Activated T-cell treated with anti-CD3 and anti-CD28 coated beads for 4 hours (primary cell): ENCODE measurements around the gene MPRIP.
"Not testable (repeated sequence)": the region's sequence is repeated elsewhere in the genome, so short reads cannot be mapped to it uniquely, and the experiment has no call there.

Experiments used
- DNase-seq: peaks from one replicate; pipeline ENCODE4 v3.0.0-alpha.2; 2020

The MPRIP gene

DNA sequence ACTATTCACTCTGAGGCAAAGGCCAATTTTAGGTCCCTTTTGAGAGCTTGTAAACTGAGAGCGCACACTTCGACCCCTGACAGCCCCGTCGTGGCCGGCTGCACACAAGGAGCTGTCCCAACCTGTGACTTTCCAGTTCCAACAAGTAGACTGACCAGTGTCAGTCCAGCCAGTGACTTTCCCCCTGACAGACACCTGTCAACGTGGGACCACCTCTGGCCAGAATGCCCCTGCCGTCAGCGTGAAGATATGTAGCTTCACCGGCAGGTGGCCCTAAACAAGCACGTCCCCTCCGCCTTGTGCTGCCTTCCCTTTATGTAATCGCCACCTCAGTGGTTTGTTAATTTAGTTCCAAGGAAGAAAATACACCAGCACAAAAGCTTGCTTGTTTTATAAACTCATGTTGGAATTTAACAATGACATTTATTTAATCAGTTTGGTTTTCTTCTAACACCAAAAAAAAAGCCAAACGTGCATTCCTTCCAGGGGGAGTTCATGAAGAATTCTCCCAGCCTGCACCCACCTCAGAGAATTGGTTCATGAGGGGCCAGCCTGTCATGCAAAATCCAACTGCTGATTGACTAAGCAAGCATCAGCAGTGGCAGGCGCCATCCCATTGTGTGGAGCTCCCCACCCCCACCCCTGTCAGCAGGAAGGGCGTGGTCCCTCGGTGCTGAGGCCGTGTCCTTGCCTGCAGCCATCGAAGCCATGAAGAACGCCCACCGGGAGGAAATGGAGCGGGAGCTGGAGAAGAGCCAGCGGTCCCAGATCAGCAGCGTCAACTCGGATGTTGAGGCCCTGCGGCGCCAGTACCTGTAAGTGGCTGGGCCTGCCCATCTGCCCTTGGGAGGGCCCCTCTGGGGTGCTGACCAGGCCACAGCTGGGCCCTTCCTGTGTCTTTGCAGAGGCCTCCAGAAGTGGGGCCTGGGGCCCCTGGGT, 130.0 kb downstream of the MPRIP start:
- DNase-seq: no peak

DNA sequence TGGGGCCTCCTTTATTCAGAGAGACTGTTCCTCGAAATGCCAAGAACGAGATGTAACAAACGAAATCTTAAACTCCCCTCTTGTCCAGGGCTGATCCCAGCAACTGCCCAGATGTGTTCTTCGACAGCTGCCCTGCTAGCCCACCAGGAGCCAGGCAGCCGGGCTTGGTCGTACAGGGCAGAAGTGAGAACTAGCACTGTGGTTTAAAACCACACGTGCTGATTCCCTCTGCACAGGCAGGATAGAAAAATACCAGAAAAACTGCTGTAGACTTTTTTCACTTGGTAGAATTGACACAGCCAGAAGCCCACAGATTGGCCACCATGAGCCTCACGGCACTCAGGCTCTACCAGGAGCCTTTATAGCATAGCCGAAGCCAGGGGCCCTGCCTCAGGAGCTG, 130.7 kb downstream of the MPRIP start:
- DNase-seq: no peak

DNA sequence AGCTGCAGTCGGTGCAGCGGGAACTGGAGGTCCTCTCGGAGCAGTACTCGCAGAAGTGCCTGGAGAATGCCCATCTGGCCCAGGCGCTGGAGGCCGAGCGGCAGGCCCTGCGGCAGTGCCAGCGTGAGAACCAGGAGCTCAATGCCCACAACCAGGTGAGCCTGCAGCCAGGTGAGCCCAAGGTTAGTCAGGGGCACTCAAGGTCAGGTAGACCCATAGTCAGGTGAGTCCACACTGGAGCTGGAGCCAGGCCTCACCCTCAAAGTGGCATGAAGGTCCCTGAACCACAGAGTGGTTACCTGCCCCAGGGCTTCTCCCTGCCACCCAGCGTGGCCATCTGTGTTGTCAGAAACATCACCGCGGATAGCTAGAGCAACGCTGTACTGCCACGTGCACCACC, 131.7 kb downstream of the MPRIP start:
- no peak for DNase-seq

DNA sequence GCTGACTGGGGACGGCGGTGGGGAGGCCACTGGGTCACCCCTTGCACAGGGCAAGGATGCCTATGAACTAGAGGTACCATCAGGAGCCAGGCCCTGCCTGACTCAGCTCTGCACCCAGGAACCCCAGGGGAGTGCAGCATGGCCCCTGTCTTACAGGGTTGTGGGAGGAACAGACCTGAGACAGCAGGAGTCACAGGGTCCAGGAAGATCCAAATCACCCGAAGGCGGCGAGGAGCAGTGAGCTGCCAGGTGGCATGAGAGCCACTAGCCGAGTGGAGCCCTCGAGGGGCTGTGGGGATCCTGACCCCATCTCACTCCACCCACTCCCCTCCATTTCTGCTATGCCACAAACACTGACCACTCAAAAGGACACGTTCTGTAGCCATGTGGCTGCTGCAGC, 133.1 kb downstream of the MPRIP start:
- no peak for DNase-seq

DNA sequence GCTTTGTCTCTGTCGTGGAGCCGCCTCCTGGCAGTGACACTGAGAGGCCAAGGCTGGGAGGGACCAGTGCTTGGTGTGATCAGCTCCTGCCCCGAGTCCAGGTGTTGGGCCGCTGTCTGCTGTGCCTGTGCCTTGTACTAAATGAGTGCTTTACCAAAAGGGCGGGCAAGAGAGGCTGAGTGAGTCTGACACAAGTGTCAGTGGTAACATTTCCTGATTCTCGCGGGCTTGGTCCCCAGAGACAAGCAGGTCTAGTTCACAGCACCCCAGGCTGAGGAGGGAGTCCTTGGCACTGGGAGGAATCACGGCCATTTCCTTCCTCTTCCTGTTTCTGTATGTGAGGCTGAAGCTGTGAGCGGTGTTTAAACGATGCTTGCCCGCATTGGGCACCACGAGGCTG, 133.7 kb downstream of the MPRIP start:
- no peak for DNase-seq

DNA sequence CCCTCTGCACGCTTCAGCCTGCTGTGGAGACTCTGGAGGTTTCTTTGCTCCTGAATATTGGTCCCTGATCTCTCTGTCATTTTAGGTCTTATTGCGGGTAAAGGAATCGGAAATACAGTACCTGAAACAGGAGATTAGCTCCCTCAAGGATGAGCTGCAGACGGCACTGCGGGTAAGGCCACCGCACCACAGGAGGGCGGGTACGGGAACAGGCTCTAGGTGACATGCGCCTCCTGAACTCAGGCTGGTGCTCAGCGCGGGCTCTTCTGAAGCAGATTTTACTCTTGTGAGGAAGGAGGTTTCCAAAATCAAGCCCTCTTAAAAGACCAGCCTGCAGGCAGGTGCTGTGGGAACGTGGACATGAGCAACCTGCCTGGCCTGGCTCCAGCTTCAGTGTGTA, 134.1 kb downstream of the MPRIP start:
- no peak for DNase-seq

DNA sequence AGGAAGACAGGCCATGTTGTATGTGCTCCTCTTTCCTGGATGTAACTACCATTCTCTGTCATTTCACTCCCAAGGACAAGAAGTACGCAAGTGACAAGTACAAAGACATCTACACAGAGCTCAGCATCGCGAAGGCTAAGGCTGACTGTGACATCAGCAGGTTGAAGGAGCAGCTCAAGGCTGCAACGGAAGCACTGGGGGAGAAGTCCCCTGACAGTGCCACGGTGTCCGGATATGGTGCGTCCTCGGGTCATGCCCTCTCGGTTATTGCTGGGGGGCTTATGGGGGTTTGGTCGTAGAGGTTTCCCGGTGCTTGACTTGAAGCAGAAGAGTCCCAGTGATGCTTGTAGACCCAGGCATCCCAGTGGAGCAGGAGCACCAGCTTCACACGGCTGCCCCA, 134.9 kb downstream of the MPRIP start:
- DNase-seq: no peak

DNA sequence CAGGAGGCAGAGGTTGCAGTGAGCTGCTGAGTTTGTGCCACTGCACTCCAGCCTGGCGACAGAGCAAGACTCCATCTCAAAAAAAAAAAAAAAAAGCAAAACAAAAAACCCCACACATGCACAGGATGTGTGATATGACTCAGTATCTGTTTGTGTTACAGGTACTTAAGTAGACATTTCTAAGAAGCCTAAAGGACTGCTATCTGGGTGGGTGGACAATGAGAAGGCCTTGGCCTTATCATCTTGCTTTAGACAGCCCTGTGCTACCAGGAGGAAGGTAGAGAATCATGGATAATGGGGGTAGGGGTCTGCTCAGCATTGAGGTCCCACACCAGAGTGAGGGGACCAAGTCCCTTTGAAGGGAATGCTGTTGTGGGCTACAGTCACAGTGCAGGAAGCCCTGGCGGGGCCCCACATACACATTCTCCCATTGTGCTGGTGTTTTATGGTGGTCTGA, 137.1 kb downstream of the MPRIP start:
- no peak for DNase-seq

DNA sequence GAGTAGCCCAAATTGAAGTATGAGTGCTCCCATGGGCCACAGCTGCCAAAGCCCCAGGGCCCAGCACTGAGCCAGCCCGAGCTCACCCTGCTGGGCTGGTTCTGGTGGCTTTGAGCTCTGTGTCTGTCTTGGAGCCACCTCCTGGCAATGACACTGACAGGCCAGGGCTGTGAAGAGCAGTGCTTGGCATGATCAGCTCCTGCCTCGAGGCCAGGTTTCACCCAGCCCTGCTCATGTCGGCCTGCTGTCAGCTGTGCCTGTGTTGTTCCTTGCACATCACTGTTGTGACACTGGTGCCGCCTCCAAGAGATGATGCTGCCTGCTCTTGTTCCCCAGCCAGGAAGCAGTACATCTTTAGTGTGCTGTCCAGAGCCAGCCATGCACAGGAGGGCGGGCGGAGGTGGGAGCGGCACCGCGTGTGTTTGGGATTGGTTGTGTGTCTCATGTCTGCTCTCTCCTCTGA, 137.9 kb downstream of the MPRIP start:
- no peak for DNase-seq

DNA sequence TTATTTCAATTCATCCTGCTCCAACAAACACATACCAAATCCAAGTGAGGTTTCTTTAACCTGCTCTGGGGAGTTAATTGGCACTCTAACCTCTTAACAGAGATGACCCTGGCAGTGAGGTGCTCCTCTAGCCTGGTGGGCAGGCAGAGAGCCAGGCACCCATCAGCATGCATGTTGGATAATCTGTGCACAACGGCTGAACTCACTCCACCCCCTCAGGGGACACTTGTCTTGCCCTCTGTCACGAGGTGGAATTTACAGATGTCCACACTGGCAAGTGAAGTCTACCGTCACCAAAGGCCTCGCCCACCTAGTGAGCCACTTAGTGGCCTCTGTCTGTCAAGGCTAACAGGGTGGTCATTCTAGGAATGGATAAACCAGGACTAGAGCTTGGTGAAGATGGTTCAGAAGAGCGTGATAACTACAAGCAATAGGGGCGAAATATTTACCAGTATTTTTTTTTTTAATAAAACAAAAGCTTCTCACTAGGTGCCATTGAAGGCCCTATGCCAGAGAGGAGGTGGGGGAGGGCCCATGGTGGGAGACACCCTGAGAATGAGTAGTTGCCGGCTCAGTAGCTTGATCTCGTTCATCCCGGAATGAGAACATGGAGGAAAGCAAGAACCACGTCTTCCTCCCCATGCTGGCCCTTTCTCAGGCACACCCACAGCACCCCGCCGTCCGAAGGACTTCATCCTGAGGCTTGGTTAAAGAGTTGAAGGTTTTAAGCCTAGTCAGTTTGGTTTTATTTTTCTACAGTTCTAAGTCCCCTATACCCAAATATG, 138.7 kb downstream of the MPRIP start:
- no peak for DNase-seq

DNA sequence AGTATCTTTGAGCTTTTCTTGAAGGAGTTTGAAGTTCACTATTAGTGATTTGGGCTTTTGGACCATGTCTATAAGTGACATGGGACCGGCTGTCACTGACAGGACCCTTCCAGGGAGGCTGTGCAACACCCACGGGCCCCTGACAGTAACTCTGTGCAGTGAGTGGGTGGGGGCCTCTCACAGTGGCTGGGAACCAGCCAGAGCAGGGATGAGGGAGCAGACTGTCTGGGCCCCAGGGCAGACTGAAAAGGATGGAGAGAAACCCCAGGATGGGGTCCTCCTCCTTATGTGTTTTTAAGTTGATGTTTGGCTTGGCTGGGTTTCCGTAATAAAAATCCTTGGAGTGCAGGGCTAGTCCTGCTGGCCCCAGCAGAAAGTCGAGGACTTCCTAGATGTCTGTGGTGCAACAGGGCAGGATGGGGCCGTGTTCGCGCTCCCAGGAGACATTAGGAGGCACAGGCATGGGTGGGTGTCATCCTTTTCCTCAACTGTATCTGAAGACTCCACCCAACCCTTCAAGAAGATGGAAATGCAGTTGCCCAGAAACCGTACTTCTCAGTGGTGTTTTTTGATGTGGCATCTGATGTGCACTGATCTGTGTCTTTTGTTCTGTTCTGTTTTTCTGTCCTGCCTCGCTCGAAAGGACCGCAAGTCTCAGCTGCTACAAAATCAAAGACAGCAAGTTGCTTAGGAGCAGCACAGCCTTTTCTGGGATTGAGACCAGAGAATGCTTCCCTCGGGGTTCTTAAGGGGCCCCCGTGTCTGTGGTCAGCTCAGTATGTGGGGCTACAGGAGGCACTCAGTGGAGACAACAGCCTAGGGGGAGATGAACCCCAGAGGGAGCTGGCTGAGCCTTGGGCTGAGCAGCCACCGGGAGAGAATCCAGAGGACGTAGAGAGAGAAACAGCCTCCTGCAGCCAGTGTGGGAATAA, 139.7 kb downstream of the MPRIP start:
- DNase-seq: peak; percentile 35

DNA sequence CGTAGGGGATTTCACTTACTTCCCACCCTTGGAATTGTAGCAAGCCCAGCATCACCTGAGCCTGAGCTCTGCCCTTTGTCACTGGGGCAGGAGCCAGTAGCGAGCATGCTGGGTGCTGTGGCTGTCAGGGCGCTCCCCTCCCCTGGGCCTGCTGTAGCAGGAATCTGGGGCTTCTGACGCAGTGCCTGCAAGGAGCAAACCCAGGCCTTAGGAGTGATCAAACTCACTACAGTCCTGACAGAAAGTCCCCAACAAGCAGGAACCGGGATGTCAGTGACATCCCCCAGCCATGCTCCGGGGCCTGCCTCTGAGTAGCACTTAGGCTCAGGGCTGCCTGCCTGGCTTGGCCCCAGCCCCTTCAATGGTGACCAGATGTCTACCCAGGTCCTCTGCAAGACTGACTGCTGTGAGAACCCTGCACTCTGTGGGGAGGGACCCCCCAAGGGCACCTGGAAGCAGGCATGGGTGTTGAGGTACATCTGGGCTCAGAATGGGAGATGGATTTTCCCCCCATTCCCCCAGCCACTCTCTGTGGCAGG, 140.4 kb downstream of the MPRIP start:
- no peak for DNase-seq

DNA sequence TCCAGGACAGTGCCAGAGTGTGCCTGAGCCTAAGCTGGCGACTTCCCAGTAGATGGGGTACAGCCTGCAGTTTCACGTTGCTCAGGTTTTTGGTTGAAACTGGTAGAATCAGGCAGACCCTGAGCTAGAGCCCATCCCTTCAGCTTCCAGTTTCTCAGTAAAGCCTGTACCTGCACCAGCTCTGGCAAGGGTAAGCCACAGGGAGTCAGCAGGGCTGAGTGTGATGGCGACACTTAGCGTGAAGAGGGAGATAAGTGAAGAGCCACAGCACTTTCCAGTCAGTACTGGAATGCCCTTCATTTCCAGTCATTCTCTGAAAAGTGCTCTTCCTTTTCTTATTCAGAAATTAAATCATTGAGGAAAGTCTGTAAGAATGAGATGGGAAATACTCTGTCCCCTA, 141.5 kb downstream of the MPRIP start:
- no peak for DNase-seq

DNA sequence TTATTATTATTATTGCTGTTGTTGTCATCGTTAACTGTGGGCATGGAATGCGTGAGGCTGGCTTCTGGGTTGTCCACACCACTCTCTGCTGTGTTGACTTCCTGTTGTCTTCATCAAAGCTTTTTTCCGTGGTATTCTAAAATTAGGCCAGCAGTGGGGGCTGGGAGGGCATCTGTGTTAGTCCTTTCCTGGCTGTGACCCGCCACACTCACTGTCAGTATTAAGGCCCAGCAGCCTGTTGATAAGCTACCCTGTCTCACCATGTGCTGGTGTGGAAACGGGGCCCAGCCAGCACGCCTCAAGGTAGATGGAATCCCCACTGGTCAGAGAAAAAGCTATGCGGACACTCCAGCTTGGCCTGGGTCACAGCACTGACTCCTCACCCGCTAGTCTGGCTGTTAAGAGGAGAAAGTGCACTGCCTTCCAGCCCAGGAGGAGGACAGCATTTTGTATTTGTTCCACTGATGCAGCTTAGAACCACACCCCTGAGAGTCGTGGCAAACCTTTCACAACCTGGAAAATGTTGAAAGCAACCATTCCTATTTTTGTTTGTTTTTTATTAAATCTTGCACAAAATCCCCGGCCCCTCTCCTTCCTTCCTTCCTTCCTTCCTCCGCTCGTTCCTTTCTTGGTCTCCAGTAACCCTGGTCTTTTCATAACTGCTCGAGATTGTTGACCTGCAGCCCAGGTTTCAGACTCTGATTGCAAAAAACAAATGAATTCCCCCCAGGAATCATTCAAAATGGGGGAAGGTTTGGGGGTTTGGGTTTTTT, 142.9 kb downstream of the MPRIP start:
- not testable (repeated sequence) for DNase-seq

DNA sequence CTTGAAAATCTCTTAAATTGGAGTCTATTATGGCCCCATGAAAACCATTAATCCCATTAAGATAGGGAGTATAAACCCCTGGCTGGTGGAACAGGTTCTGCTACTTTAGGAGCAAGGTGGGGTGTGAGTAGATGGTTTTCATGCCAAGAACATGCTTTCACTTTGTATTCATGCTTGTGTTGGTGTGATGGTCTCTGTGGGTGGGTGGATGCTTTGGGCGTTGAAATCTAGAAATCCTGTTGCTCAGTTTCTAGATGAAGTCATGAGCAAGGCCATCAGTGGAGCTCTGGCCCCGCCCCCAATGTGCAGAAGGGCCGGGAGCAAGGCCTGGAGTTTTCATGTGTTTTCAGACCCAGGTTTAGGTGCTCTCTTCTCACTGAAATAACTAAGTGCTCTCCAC, 143.8 kb downstream of the MPRIP start:
- DNase-seq: no peak

DNA sequence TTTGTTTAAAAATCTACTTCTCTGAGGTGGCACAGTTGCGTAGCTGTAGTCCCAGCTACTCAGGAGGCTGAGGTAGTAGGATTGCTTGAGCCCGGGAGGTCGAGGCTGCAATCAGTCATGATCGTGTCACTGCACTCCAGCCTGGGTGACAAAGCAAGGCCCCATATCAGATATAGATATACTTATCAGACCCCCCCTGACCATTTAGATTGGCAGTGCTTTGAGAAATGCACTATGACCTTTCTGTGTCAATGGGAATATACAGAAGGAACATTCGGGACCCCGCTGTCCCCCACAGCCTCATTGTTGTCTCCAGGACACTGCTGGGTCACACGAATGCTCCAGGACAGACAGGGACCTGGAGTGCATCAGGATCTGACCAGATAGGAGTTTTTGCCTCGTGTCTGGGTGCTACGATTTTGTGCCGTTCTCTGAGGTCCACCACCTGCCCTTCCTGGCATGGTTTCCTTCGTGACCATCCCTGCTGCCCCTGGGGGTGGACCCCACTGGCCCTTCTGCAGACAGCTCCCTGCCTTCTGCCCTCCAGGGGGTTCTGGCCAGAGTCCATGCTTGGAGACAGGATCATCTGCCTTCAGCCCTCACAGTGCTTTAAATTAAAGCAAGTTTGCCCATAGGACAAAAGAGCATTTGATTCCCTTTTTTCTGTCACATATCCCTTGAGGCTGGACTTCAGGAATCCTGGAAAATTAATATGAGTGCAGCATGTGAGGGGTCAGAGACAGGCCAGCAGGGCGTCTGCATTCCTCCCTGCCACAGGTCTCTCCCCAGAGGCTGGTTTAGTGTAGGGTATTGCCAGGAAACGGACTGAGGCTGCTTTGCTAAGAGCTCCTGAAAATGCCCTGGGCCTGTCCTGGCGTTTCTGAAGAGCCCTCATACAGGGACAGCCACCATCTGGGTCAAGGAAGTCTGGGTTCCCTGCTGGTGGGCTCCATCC, 144.6 kb downstream of the MPRIP start:
- DNase-seq: no peak

DNA sequence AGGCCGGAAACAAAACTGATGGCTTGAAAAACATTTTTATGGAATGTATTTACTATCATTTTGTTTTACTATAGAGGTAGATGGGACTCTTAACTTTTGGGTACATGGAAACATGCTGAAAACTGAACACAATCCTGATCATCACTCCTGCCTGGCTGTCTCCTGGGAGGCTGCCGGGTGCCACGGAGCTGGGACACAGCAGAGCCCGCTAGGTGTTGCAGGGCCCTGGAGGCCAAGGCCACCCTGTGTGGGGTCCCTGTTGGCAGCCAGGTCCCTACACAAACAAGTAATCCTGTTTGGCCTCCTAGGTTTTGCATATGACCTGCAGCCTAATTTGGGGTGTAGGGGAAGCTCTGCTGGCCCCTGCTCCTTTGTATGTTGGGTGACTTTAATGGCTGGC, 146.3 kb downstream of the MPRIP start:
- DNase-seq: no peak

DNA sequence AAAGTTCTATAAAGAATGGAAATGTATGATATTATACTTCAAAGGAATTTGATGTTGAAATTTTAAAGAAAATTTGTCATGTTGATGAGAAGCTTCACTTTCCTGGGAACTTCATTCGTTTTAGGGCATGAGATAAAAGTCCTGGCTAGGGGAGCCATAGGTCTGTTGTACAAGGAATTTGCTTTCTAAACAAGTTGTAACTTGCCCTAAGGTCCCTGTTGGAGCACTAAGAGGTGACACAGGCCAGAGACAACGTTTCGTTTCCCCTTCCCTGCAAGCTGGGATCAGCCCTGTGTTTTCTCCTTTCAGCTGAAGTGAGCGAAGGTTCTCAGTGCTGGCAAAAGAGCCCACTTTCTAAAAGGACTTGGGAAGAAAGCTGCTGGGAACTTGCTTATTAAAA, 147.3 kb downstream of the MPRIP start:
- no peak for DNase-seq

DNA sequence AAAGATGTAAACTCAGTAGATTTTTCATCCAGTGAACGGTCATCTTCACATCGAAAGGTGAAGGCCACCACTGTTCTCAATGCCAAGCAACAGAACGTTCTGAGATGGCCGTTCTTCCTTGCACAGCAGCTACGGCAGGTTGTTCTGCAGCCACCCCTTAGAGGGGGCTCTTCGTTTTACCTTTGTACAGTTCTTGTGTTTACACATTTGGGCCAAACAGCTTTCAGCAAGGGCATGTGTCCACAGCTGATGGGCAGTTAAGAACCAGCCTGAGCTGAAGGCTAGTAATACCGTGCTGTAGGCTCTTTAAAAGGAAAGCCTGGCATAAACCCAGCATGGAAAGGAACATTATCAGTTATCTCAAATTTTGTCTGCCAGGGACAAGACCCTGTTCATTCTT, 147.9 kb downstream of the MPRIP start:
- DNase-seq: no peak

DNA sequence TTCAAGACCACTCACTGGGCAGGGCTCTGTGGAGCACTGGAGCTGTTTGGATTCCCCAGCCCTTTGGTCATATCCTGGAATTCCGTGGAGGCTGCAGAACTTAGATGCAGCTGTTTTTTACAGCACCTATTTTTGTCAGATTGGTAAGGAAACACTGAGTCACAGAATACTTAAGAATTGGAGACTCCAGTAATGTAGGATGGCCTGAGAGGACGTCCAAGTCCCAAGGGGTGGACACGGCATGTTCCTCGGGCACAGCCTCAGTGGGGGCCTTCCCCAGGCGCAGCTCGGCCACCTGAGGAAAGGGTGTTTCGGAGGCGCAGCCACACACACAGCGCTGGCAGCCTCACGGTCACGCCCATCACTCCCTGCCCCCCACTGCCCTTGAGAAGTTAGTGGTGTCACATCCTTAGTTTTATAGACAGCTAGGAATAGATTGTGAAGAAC, 149.1 kb downstream of the MPRIP start:
- no peak for DNase-seq
